Astrocyte (in vitro differentiated cells and primary cell): ENCODE results near the gene NSD1. TPM values are rescaled to one million over a fixed set of nuclear protein-coding genes. Genes with fewer than 3 reads are reported as not detected.

ENCODE experiments used
- DNase-seq: peaks from one replicate; pipeline ENCODE4 v3.0.0-alpha.2; 2010; ENCODE audit warnings: low read depth
- FAIRE-seq: peaks from 2 replicates; lab custom pipeline; 2011; peaks lifted over from hg19 to GRCh38; lab: Jason Lieb, UNC
- H2AFZ ChIP-seq: 2 replicates; pipeline ENCODE4 v1.6.0; 2012; ENCODE audit warnings: low read depth, low read length, inconsistent platforms
- H3K27ac ChIP-seq: 2 replicates; pipeline ENCODE4 v1.5.1; 2011; ENCODE audit warnings: low read depth, low read length, inconsistent platforms
- H3K27me3 ChIP-seq: 2 replicates; pipeline ENCODE4 v1.6.0; 2011; ENCODE audit warnings: low read length, inconsistent platforms; ENCODE audit not compliant: insufficient read depth
- H3K36me3 ChIP-seq: 2 replicates; pipeline ENCODE4 v1.5.1; 2011; ENCODE audit warnings: low read length, inconsistent platforms; ENCODE audit not compliant: insufficient read depth
- H3K4me1 ChIP-seq: 2 replicates; pipeline ENCODE4 v1.5.1; 2011; ENCODE audit warnings: low read length, inconsistent platforms; ENCODE audit not compliant: insufficient read depth
- H3K4me2 ChIP-seq: 2 replicates; pipeline ENCODE4 v1.6.0; 2012; ENCODE audit warnings: low read length, inconsistent platforms
- H3K4me3 ChIP-seq: 2 replicates; pipeline ENCODE4 v1.5.1; 2011; ENCODE audit warnings: low read depth, mild to moderate bottlenecking, low read length, inconsistent platforms; ENCODE audit not compliant: insufficient read depth
- H3K79me2 ChIP-seq: 2 replicates; pipeline ENCODE4 v1.6.0; 2012; ENCODE audit warnings: mild to moderate bottlenecking, low read length, inconsistent platforms; ENCODE audit not compliant: insufficient read depth
- H3K9ac ChIP-seq: 2 replicates; pipeline ENCODE4 v1.6.0; 2012; ENCODE audit warnings: mild to moderate bottlenecking, low read length, inconsistent platforms
- H3K9me3 ChIP-seq: 2 replicates; pipeline ENCODE4 v1.5.1; 2012; ENCODE audit warnings: low read depth, mild to moderate bottlenecking, low read length, inconsistent platforms; ENCODE audit not compliant: insufficient read depth
- H4K20me1 ChIP-seq: 2 replicates; pipeline ENCODE4 v1.6.0; 2012; ENCODE audit warnings: low read length, inconsistent platforms; ENCODE audit not compliant: insufficient read depth
- H3K27ac Mint-ChIP-seq: one replicate; pipeline ENCODE4 v1.8.0; 2021; ENCODE audit warnings: mild to moderate bottlenecking, mixed read lengths; ENCODE audit not compliant: unreplicated experiment
- H3K27me3 Mint-ChIP-seq: one replicate; pipeline ENCODE4 v1.8.0; 2021; ENCODE audit warnings: low read depth, mixed read lengths; ENCODE audit not compliant: unreplicated experiment
- H3K36me3 Mint-ChIP-seq: one replicate; pipeline ENCODE4 v1.8.0; 2021; ENCODE audit warnings: low read depth, mixed read lengths; ENCODE audit not compliant: unreplicated experiment
- H3K4me1 Mint-ChIP-seq: one replicate; pipeline ENCODE4 v1.8.0; 2021; ENCODE audit warnings: low read depth, mixed read lengths; ENCODE audit not compliant: unreplicated experiment
- H3K4me3 Mint-ChIP-seq: one replicate; pipeline ENCODE4 v1.8.0; 2021; ENCODE audit warnings: mild to moderate bottlenecking, moderate library complexity, mixed read lengths; ENCODE audit not compliant: unreplicated experiment
- H3K9me3 Mint-ChIP-seq: one replicate; pipeline ENCODE4 v1.8.0; 2021; ENCODE audit warnings: mild to moderate bottlenecking, mixed read lengths; ENCODE audit not compliant: unreplicated experiment
- CTCF ChIP-seq: IDR thresholded peaks from 2 replicates; pipeline ENCODE4 v1.5.1; 2011; ENCODE audit warnings: low read depth, mild to moderate bottlenecking, inconsistent platforms, low read length, moderate library complexity; ENCODE audit not compliant: insufficient read depth
- EZH2 ChIP-seq: IDR thresholded peaks from 2 replicates; pipeline ENCODE4 v1.6.1; 2012; ENCODE audit warnings: mild to moderate bottlenecking, low read length, inconsistent platforms; ENCODE audit not compliant: insufficient read depth
- total RNA-seq: library from RNA; stranded (reverse); gene quantifications from 2 replicates; pipeline ENCODE4 v1.2.1, GENCODE V29; 2021

NSD1 gene
- total RNA-seq, 1 donor from 2014 or later = 71.9 TPM

- Histone ChIP-seq H3K27me3 (no peaks in the 10 kb centered on the region), H3K4me3 (peak overlapping the region; percentile 99), H3K27ac (peak overlapping the region; percentile 76), H3K4me2 (peak overlapping the region; percentile 92), H3K4me1 (peaks cover 39% of the 10 kb centered on the region), H3K79me2 (peaks cover 62% of the 10 kb centered on the region), H3K36me3 (peaks cover 27% of the 10 kb centered on the region), H2AFZ (no peak overlapping the region), H3K9me3 (no peaks in the 10 kb centered on the region), H3K9ac (peak overlapping the region; percentile 100), H4K20me1 (peaks cover 64% of the 10 kb centered on the region)
- H3K27ac Mint-ChIP-seq = peak overlapping the region; percentile 83
- H3K9me3 Mint-ChIP-seq = no peaks in the 10 kb centered on the region
- H3K4me3 Mint-ChIP-seq = peak overlapping the region; percentile 93
- no peak for FAIRE-seq
- no peak for TF ChIP-seq CTCF
- TF ChIP-seq EZH2 = no peak
- no peak for DNase-seq
- peaks cover 33% of the 10 kb centered on the region for H3K4me1 Mint-ChIP-seq
- no peaks in the 10 kb centered on the region for H3K27me3 Mint-ChIP-seq
- peaks cover 35% of the 10 kb centered on the region for H3K36me3 Mint-ChIP-seq
Measured at GRCh38 chr5:177302354-177303110, 169.0 kb downstream of the NSD1 start.

- Histone ChIP-seq H3K27ac (peak within 1 kb of the TSS; percentile 78), H3K9ac (peak within 1 kb of the TSS; percentile 100), H3K27me3 (no peaks in the 10 kb centered on the region), H3K36me3 (peaks cover 24% of the 10 kb centered on the region), H4K20me1 (peaks cover 58% of the 10 kb centered on the region), H3K9me3 (no peaks in the 10 kb centered on the region), H3K4me2 (peak within 1 kb of the TSS; percentile 92), H3K4me1 (peaks cover 39% of the 10 kb centered on the region), H2AFZ (peak within 1 kb of the TSS; percentile 76), H3K79me2 (peaks cover 62% of the 10 kb centered on the region), H3K4me3 (peak within 1 kb of the TSS; percentile 99)
- H3K9me3 Mint-ChIP-seq = no peaks in the 10 kb centered on the region
- TF ChIP-seq EZH2 = no peak
- peak; percentile 12 for TF ChIP-seq CTCF
- no peak for FAIRE-seq
- H3K27ac Mint-ChIP-seq = peak within 1 kb of the TSS; percentile 97
- H3K36me3 Mint-ChIP-seq = peaks cover 35% of the 10 kb centered on the region
- H3K4me3 Mint-ChIP-seq = peak within 1 kb of the TSS; percentile 99
- H3K27me3 Mint-ChIP-seq = no peaks in the 10 kb centered on the region
- H3K4me1 Mint-ChIP-seq = peaks cover 33% of the 10 kb centered on the region
- peak; percentile 50 for DNase-seq
Measured at GRCh38 chr5:177303121-177303924, 169.8 kb downstream of the NSD1 start, which contains the start of the genes PRELID1 and RAB24. Gene PRELID1 (plus strand): TSS chr5:177303799. CDS start chr5:177303986, 187 bp downstream. Gene RAB24 (minus strand): TSS chr5:177303719. CDS start chr5:177303288, 431 bp downstream.
